HL-60 (cell line): ENCODE data around the gene TEC.

Experiments used
- GABPA ChIP-seq: IDR thresholded peaks from 2 replicates; pipeline ENCODE4 v1.6.1; 2012; ENCODE audit warnings: low read depth
- POLR2AphosphoS5 ChIP-seq: IDR thresholded peaks from 2 replicates; pipeline ENCODE4 v1.6.1; 2012; ENCODE audit warnings: low read depth
- SPI1 ChIP-seq: IDR thresholded peaks from 2 replicates; pipeline ENCODE4 v1.6.1; 2012; ENCODE audit warnings: low read depth, mild to moderate bottlenecking, borderline replicate concordance
- TF ChIP-seq, protein P1 (sequence below): IDR thresholded peaks from one replicate; pipeline ENCODE4 v1.5.1; 2011; ENCODE audit warnings: low read length, control low read depth, inconsistent platforms; ENCODE audit not compliant: insufficient read depth

DNA sequence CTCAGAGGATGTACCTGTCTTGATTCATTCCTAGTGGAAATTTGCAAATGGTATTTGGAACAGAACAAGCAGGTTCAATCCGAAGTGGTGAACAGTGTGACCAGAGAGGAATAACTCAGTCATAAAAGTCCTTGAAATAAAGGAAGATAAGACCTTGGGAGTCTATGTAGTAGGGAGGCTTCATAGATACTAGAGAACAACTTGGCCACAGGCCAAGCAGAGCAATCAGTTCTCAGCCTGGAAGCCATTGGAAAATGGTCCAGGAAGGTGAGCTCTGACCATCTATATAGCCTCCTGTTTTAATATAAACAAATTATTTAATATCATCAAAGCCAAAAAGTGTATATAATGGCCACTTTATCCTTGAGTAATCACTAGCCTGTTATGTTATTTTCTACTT, 146.9 kb downstream of the TEC start:
- TF ChIP-seq, protein P1, sequence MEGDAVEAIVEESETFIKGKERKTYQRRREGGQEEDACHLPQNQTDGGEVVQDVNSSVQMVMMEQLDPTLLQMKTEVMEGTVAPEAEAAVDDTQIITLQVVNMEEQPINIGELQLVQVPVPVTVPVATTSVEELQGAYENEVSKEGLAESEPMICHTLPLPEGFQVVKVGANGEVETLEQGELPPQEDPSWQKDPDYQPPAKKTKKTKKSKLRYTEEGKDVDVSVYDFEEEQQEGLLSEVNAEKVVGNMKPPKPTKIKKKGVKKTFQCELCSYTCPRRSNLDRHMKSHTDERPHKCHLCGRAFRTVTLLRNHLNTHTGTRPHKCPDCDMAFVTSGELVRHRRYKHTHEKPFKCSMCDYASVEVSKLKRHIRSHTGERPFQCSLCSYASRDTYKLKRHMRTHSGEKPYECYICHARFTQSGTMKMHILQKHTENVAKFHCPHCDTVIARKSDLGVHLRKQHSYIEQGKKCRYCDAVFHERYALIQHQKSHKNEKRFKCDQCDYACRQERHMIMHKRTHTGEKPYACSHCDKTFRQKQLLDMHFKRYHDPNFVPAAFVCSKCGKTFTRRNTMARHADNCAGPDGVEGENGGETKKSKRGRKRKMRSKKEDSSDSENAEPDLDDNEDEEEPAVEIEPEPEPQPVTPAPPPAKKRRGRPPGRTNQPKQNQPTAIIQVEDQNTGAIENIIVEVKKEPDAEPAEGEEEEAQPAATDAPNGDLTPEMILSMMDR = no peak
- TF ChIP-seq POLR2AphosphoS5 (no peak), SPI1 (no peak), GABPA (no peak)
